Spleen (tissue), 7 donors: ENCODE data around the gene TRIM63.

Experiments used
- CTCF ChIP-seq, 11 experiments: fragments of 200-600 bp in 7 of 11; fragments of 450-650 bp in 4 of 11; sonication (generic) in 4 of 11; IDR thresholded peaks in 8 of 11; conservative IDR thresholded peaks in 3 of 11; 1 replicate in 7 of 11; 2 replicates in 4 of 11; pipeline versions ENCODE4 v1.4.0 to v1.8.0; 2016 to 2021; ENCODE audit warnings: antibody characterized with exemption in 11 of 11, inconsistent platforms in 4 of 11, mild to moderate bottlenecking in 1 of 11
- POLR2A ChIP-seq, 3 donors: fragments of 450-650 bp; IDR thresholded peaks; one replicate each; pipeline ENCODE4 v1.5.1; 2017; ENCODE audit warnings: antibody characterized with exemption in 3 of 3, mild to moderate bottlenecking in 1 of 3
- POLR2AphosphoS5 ChIP-seq, 3 donors: sonication (generic); formaldehyde crosslinking; IDR thresholded peaks; one replicate each; pipeline ENCODE4 v1.5.1; 2017; ENCODE audit warnings: antibody characterized with exemption in 3 of 3
- donor health status: DM: no; HTN: no; CAD: no; lungs with moderate emphysema.
- donor health status: DM: no; HTN: no; CAD: no.
- donor health status: DM: no; HTN: no; CAD: no.

GRCh38 chr1:26028490-26028980 is 38.9 kb downstream of the TRIM63 start:
- no peak for TF ChIP-seq CTCF (IDR thresholded peaks at IDR 0.05 in 8 of 11, conservative IDR thresholded peaks at IDR 0.05 in 3 of 11)
- TF ChIP-seq POLR2A (IDR thresholded peaks at IDR 0.05): no peak
- no peak for TF ChIP-seq POLR2AphosphoS5 (IDR thresholded peaks at IDR 0.05)
